ENCODE data around the gene SPRED2. TPM values are rescaled to one million over a fixed set of nuclear protein-coding genes. Genes with fewer than 3 reads are reported as not detected.
A peak's percentile ranks its signal among the peaks of the same experiment; 100 is the strongest.

Gene SPRED2
- total RNA-seq, 1 donor from 2014 or later, result 11.1 TPM

- DNase-seq (ENCODE audit: low read depth), result no peak
- no peak overlapping the region for H3K4me3 ChIP-seq (ENCODE audit: low read depth, low read length)
- peak; percentile 11 for TF ChIP-seq CTCF (conservative IDR thresholded peaks at IDR 0.05; ENCODE audit: low read depth, low read length)
Measured at GRCh38 chr2:65277791-65278483, 154.5 kb downstream of the SPRED2 start.

- DNase-seq (ENCODE audit: low read depth), result no peak
- TF ChIP-seq CTCF (conservative IDR thresholded peaks at IDR 0.05; ENCODE audit: low read depth, low read length), result no peak
- no peak overlapping the region for H3K4me3 ChIP-seq (ENCODE audit: low read depth, low read length)
Measured at GRCh38 chr2:65277118-65277517, 155.3 kb downstream of the SPRED2 start.

GRCh38 chr2:65276609-65277008, 155.8 kb downstream of the SPRED2 start:
- no peak overlapping the region for H3K4me3 ChIP-seq (ENCODE audit: low read depth, low read length)
- no peak for DNase-seq (ENCODE audit: low read depth)
- no peak for TF ChIP-seq CTCF (conservative IDR thresholded peaks at IDR 0.05; ENCODE audit: low read depth, low read length)

GRCh38 chr2:65275141-65275915, 157.1 kb downstream of the SPRED2 start:
- TF ChIP-seq CTCF (conservative IDR thresholded peaks at IDR 0.05; ENCODE audit: low read depth, low read length), result no peak
- no peak overlapping the region for H3K4me3 ChIP-seq (ENCODE audit: low read depth, low read length)
- DNase-seq (ENCODE audit: low read depth), result no peak

- no peak for TF ChIP-seq CTCF (conservative IDR thresholded peaks at IDR 0.05; ENCODE audit: low read depth, low read length)
- no peak for DNase-seq (ENCODE audit: low read depth)
- no peak overlapping the region for H3K4me3 ChIP-seq (ENCODE audit: low read depth, low read length)
Measured at GRCh38 chr2:65273344-65273743, 159.1 kb downstream of the SPRED2 start.

- DNase-seq (ENCODE audit: low read depth), result no peak
- TF ChIP-seq CTCF (conservative IDR thresholded peaks at IDR 0.05; ENCODE audit: low read depth, low read length), result no peak
- H3K4me3 ChIP-seq (ENCODE audit: low read depth, low read length), result no peak overlapping the region
Measured at GRCh38 chr2:65268957-65269356, 163.4 kb downstream of the SPRED2 start.
